BJ (cell line): Measurements from ENCODE around the gene CLCN1. TPM values are rescaled to one million over a fixed set of nuclear protein-coding genes. Genes with fewer than 3 reads are reported as not detected.

Experiments used
- CTCF ChIA-PET: fragments of 350-600 bp; formaldehyde crosslinking; extraction: SDS; loops from one replicate; lab custom pipeline; 2021; ENCODE audit warnings: antibody characterized with exemption, inconsistent platforms; lab: Yijun Ruan, JAX
- POLR2A ChIA-PET: fragments of 300-600 bp; sonication (Branson Sonifier 250); formaldehyde crosslinking; extraction: SDS; loops from one replicate; lab custom pipeline; 2021; ENCODE audit warnings: antibody characterized with exemption; lab: Charles Lee
- DNase-seq: peaks from one replicate; pipeline ENCODE4 v3.0.0-alpha.2; 2011; ENCODE audit warnings: low read depth
- H3K27me3 ChIP-seq: 2 replicates; pipeline ENCODE4 v1.6.0; 2011; ENCODE audit warnings: low read length; ENCODE audit not compliant: control insufficient read depth, insufficient read depth
- H3K36me3 ChIP-seq: 2 replicates; pipeline ENCODE4 v1.5.1; 2011; ENCODE audit warnings: low read length; ENCODE audit not compliant: control insufficient read depth, insufficient read depth
- H3K4me3 ChIP-seq: 2 replicates; pipeline ENCODE4 v1.5.1; 2011; ENCODE audit warnings: low read depth, mild to moderate bottlenecking, control low read depth, low read length
- CTCF ChIP-seq: IDR thresholded peaks from 2 replicates; pipeline ENCODE4 v1.5.1; 2011; ENCODE audit warnings: low read depth, mild to moderate bottlenecking, control low read depth, inconsistent platforms, low read length, moderate library complexity; ENCODE audit not compliant: insufficient read depth
- polyA plus RNA-seq: library from polyadenylated mRNA; depleted of rRNA; stranded (reverse); fragments of >200 nt; gene quantifications from 2 replicates; pipeline ENCODE4 v1.2.3, GENCODE V29; 2011

CLCN1 gene
- polyA plus RNA-seq, 1 experiment, result not detected

- Histone ChIP-seq H3K27me3 (no peaks in the 10 kb centered on the region), H3K4me3 (peak within 1 kb of the TSS; percentile 85), H3K36me3 (peaks cover 16% of the 10 kb centered on the region)
- ChIA-PET POLR2A (interaction anchor here (0.7 to 1.0 kb wide), 2 partner anchors 12 to 26 kb away, joined by 5 to 16 read pairs; no protein-coding TSS in a partner anchor), CTCF (interaction anchor here (0.6 to 3.4 kb wide), 20 partner anchors 10 to 367 kb away, joined by 3 to 30 read pairs (median 4); partner anchors contain the start of gene CASP2)
- DNase-seq, result peak; percentile 69
- no peak for TF ChIP-seq CTCF
Measured at GRCh38 chr7:143380646-143381426, 64.9 kb downstream of the CLCN1 start, which contains the start of gene ZYX. Gene ZYX (plus strand): TSS chr7:143381345. CDS start chr7:143381572, 227 bp downstream.

GRCh38 chr7:143381427-143382125, 65.7 kb downstream of the CLCN1 start:
- POLR2A ChIA-PET, result no interaction called here
- peak; percentile 46 for DNase-seq
- no peak for TF ChIP-seq CTCF
- H3K4me3 ChIP-seq, result peak overlapping the region; percentile 85
- H3K36me3 ChIP-seq, result peaks cover 18% of the 10 kb centered on the region
- H3K27me3 ChIP-seq, result no peaks in the 10 kb centered on the region
- CTCF ChIA-PET, result interaction anchor here (1.0 to 3.4 kb wide), 3 partner anchors 9 to 142 kb away, joined by 3 to 22 read pairs (median 4); no protein-coding TSS in a partner anchor

GRCh38 chr7:143382126-143382790, 66.3 kb downstream of the CLCN1 start:
- no peak for DNase-seq
- Histone ChIP-seq H3K4me3 (peak overlapping the region; percentile 85), H3K27me3 (no peaks in the 10 kb centered on the region), H3K36me3 (peaks cover 21% of the 10 kb centered on the region)
- no peak for TF ChIP-seq CTCF
- CTCF ChIA-PET, result interaction anchor here (0.9 to 3.4 kb wide), 5 partner anchors 8 to 143 kb away, joined by 3 to 22 read pairs (median 4); no protein-coding TSS in a partner anchor
- POLR2A ChIA-PET, result no interaction called here

- Histone ChIP-seq H3K36me3 (peaks cover 27% of the 10 kb centered on the region), H3K4me3 (peak overlapping the region; percentile 85), H3K27me3 (no peaks in the 10 kb centered on the region)
- no peak for DNase-seq
- no peak for TF ChIP-seq CTCF
- CTCF ChIA-PET, result interaction anchor here (0.9 to 2.8 kb wide), 3 partner anchors 13 to 143 kb away, joined by 3 to 9 read pairs (median 7); no protein-coding TSS in a partner anchor
- POLR2A ChIA-PET, result no interaction called here
Measured at GRCh38 chr7:143382791-143383641, 67.1 kb downstream of the CLCN1 start.
